Measurements from ENCODE around the gene ATP8A2.

- TF ChIP-seq POLR2AphosphoS5 (IDR thresholded peaks at IDR 0.05): no peak
- TF ChIP-seq CTCF (IDR thresholded peaks at IDR 0.05): no peak
- TF ChIP-seq POLR2A (IDR thresholded peaks at IDR 0.05): no peak
- no peak for TF ChIP-seq EP300 (IDR thresholded peaks at IDR 0.05; ENCODE audit: low read depth)
Measured at GRCh38 chr13:25409938-25410337, 38.2 kb downstream of the ATP8A2 start.

Data from transverse colon (tissue), 4 donors.